Astrocyte of the hippocampus (primary cell): ENCODE data around the gene SYT3.
"Not testable (repeated sequence)": the region's sequence is repeated elsewhere in the genome, so short reads cannot be mapped to it uniquely, and the experiment has no call there.

ENCODE experiments used
- DNase-seq: peaks from one replicate; pipeline ENCODE4 v3.0.0; 2011; ENCODE audit warnings: low read depth, low spot score

SYT3 gene

DNA sequence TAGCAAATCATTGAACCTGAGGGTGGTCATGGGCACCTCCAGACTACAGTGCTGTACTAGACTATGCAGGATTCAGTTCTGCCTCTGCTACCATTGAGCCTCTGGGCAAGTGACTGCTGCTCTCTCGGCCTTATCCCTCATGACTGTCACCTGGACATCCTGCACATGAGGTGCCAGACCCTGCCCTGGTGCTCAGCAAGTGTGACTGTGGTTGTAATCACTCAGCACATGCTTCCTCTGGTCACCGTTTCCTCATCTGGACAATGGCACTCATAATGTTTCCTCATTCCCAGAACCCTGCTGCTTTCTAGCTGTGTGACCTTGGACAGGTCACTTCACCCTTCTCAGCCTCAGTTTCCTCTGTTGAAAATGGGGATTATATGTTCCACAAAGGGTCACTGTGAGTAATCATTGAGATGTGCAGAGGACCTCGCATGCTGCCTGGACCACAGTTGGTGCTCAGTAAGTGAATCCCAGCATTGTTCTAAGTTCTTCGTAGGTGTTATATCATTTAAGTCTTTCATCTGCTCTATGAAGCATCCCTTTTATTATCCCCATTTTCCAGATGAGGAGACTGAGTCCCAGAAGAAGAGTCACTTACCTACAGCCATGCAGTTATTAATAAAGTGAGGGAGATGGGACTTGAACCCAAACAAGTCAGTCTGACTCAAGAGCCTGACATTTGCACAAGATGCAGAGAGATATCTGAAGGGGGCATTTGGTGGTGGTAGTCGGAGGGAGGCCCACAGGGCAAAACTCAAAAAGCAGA is 3.2 kb downstream of the SYT3 start:
- DNase-seq: no peak

DNA sequence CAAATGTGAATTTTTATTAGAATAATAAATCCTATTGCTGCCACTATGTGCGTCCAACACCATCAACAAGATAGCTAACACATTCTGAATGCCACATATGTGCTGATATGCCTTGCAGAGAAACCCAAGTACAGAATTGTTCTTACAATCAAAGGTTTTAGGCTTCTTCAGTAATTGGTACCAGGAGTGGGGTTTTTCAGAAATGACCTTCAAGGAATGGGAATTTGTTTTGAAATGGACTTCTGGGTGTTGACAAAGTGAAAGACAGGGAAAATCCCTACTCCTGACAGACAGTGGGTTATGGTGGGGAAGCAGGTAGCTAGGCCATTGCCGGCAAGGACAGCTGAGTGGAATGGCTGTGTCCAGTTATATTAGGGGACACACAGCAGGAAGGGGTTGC is 5.7 kb downstream of the SYT3 start:
- no peak for DNase-seq

DNA sequence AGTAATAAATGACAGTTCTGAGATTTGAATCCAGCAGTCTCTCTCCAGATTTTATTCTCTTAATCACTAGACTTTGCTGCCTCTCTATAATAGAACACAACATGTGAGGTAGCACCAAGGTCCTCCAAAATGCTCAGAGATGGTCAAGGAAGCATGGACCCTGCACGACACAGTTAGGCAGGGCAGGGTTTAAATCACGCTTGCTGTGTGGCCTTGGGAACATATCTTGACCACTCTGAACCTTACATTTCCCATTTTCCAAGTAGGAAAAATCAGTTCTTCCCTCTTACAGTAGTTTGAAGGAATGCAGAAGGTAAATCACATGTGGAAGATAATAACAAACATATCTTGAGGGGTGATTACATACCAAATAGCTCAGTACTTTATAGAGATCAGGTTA is 6.3 kb downstream of the SYT3 start:
- DNase-seq: no peak

DNA sequence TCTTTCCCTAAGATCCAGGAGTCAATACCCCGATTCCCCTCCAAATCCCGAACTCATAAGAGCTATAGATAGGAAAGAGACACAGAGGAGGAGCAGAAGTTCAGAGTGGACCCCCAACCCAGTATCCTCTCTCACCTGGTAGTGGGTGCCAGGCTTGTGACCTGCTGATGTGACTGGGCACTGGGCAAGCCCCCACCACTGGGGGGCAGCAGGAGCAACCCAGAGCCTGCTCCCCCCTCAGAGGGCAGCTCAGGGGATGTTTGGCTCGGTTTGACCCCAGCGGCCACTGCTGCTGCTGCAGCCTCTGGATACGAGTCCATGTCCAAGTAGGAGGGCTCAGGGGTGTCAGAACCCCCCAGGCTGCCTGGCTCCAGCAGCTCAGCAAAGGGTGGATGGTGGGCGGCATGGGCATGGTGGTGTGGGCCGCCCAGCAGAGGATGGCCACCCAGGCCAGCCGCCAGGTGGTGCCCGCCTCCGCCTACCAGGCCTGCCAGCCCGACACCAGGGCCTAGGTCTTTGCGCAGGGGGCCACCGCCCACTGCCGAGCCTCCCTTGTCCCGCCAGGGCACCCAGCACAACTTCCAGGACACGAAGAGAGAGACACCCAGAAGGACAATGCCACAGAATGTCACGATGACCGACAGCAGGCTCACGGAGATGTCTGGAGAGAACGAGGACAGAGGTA is 7.4 kb downstream of the SYT3 start:
- DNase-seq: no peak

DNA sequence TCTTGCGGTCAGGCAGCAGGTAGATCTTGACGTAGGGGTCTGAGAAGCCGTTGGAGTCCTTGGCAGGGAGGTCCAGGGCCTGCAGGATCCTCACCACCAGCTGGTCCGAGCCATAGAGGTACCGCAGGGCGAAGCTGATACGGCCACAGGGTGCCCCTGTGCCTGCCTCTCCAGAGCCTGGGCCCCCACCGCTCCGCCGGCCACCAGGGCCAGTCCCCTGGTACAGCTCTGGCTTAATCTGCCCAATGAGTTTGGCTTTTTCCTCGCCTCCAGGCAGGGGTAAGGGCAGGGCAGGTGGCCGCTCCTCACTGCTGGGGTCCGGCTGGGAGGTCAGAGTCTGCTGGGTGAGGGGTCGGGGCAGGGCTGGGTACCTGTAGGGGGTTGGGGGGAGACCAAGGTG is 9.9 kb downstream of the SYT3 start:
- no peak for DNase-seq

DNA sequence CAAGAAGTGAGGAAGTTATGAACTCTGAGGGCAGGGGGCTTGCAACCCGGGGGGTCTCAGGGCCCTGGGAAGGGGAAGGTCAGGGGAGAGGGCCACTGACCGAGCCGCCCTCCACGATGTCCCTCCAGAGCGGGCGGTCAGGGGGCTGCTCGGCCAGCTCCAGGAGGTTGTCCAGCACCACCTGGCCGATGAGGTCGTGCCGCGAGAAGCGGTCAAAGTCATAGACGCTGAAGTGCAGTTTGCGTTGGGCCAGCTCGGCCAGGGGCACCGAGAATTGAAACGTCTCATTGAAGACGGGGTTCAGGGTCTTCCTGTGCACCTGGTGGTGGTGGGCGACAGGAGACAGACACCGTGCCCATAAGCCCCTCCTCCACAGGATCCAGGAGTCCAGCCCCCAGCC is 10.5 kb downstream of the SYT3 start:
- no peak for DNase-seq

DNA sequence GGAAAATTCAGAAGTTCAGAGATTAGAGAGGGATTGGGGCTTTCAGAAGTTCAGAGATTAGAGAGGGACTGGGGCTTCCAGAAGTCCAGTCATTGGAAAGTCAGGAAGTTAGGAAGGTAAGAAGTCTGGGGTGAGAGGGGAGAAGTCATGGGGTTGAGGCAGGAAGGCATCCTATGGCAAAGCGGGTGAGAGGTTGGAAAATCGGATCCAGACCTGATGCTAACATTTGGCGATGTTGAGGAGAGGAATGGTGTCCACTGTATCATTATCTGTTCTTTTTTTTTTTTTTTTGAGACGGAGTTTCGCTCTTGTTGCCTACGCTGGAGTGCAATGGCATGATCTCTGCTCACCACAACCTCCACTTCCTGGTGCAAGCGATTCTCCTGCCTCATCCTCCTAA is 11.1 kb downstream of the SYT3 start:
- DNase-seq: no peak

DNA sequence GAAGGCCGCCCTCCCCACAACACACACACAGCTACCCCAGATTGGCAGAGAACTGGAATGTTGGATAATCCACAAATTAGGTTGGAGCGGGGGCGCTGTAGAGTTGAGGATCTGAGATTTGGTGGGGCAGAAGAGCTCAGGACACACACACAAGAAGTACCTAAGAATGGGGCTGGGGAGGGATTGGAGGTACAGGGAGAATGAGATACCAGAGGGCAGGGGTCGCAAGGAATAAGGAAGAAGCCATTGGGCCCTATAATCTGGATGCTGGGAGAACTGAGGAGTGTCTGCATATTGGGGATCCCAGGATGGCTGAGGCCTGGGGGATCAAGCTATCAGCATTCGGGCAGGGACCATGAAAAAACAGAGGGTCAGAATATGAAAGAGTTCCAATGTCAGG is 11.5 kb downstream of the SYT3 start:
- DNase-seq: no peak

DNA sequence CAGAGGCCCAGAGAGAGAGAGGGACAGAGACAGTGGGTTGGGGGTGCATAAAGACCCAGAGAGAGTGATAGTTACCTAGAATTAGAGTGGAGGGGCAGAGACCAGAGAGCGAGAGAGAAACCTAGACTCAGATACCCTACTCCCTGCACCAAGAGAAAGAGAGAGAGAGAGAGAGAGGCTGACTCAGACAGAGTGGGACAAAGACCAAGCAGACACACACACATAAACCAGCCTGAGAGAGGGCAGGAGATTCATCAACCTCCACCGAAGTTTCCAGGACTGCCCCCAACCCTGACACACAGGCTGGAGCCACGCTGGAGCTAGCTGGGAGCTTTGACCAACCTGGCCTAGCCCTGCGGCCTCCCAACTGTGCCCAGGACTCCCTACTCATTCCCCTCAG is 12.9 kb downstream of the SYT3 start:
- no peak for DNase-seq

DNA sequence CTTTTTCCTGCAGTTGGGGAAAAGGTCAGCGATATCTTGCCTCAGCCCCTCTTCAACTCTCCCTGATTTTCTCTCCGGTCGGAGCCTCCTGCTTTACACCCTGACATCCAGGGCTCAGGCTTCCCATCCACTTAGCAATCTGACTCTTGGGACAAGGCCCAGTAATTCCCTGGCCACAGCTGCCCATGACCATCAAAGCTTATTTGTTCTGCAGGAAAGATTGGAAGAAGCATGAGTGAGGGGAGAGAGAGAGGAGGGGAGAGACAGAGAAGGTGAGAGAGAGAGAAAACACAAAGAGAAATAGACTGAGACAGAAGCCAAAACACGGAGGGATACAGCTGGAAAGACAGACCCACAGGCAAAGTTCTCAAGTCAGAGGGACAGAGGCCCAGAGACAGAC is 13.7 kb downstream of the SYT3 start:
- no peak for DNase-seq

DNA sequence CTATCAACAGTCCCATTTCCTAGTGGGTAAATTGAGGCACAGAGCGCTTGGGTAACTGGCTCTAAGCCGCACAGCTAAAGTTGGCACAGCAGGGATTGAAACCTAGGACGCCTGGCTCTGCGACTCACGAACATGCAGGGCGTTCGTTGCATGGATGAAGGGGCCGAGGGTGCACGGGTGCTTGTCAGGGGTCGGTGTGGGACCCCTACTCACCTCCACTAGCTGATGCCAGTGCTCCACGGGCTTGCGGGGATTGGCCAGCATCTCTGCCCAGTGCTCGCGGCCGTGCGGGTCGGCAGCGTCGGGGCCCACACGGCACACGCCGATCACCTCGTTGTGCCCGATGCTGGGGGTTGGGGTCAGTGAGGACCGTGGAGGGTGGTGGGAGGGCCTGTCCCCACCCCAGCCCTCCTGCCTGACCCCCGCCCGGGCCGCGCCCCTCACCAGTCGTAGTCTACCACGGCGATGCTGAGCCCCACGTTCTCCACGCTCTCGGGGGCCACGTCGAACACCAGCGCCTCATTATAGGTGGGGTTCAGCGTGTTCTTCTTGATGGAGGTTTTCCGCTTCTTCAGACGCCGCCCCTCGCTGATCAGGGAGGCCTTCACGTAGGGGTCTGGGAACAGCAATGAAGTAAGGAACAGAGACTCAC is 14.6 kb downstream of the SYT3 start:
- DNase-seq: no peak

DNA sequence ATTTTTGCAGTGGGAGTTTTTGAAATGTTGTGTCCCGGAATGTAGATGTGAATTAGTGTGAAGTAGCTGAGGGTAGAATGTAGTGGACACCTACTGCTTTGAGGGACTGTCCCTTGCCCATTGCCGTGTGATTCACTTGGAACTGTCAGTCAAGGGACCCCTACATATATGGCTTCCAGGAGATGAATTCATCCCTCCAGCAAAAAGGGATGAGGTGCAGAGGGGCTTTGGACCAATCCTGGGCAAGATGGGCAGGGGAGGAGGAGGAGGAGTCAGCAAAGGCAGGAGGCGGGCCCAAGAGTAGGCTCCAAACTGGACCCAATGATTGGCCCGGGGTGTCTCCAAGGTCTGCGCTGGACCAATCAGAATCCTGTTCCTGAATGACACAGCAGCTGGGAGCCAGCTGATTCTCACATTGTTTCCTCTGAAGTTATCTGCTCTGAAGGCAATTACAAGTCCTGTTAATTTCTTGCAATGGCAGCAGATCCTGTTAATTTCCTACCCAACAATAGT is 19.2 kb downstream of the SYT3 start:
- DNase-seq: not testable (repeated sequence)

DNA sequence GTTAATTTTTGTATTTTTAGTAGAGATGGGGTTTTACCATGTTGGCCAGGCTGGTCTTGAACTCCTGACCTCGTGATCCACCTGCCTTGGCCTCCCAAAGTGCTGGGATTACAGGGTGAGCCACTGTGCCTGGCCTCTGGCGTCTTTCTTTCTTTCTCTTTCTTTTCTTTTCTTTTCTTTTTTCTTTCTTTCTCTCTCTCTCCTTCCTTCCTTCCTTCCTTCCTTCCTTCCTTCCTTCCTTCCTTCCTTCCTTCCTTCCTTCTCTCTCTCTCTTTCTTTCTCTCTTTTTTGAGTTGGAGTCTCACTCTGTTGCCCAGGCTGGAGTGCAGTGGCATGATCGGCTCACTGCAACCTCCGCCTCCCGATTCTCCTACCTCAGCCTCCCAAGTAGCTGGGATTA is 20.5 kb downstream of the SYT3 start:
- not testable (repeated sequence) for DNase-seq

DNA sequence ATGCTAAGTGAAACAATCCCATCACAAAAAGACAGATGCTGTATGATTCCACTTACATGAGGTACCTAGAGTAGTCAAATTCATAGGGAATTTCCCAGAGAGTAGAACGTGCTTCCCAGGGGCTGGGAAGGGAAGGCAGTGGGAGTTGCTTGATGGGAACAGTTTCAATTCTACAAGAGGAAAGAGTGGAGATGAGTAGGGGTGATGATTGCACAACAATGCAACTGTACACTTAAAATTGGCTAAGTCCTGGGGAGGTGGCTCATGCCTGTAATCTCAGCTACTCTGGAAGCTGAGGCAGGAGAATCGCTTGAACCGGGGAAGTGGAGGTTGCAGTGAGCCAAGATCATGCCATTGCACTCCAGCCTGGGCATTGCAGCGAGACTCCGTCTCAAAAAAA is 21.3 kb downstream of the SYT3 start:
- not testable (repeated sequence) for DNase-seq

DNA sequence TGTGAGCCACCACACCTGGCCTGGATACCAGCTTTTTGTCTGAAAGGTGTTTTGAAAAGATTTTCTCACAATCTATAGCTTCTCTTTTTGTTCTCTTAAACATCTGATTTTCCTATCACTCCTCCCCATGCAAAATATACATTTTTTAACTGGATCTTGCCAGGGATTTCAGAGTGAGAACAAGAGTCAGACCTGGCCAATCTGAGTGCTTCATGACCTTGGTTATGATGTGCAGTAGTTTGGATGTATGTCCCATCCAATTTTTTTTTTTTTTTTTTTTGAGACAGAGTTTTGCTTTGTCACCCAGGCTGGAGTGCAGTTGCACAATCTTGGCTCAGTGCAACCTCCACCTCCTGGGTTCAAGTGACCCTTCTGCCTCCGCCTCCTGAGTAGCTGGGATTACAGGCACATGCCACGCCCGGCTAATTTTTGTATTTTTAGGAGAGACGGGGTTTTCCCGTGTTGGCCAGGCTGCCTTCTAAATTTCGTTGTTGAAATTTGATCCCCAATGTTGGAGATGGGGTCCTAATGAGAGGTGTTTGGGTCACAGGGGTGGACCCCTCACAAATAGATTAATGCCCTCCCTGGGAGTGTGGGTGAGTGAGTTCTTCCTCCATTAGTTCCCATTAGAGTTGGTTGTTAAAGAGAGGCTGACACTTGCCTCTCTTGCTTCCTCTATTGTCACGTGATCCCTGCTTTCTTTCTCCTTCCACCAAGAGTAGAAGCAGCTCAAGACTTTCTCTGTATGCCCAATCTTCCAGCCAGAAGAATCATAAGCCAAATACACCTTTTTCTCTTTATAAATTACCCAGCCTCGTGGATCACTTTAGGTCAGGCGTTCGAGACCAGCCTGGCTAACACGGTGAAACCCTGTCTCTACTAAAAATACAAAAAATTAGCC is 26.9 kb downstream of the SYT3 start:
- not testable (repeated sequence) for DNase-seq

DNA sequence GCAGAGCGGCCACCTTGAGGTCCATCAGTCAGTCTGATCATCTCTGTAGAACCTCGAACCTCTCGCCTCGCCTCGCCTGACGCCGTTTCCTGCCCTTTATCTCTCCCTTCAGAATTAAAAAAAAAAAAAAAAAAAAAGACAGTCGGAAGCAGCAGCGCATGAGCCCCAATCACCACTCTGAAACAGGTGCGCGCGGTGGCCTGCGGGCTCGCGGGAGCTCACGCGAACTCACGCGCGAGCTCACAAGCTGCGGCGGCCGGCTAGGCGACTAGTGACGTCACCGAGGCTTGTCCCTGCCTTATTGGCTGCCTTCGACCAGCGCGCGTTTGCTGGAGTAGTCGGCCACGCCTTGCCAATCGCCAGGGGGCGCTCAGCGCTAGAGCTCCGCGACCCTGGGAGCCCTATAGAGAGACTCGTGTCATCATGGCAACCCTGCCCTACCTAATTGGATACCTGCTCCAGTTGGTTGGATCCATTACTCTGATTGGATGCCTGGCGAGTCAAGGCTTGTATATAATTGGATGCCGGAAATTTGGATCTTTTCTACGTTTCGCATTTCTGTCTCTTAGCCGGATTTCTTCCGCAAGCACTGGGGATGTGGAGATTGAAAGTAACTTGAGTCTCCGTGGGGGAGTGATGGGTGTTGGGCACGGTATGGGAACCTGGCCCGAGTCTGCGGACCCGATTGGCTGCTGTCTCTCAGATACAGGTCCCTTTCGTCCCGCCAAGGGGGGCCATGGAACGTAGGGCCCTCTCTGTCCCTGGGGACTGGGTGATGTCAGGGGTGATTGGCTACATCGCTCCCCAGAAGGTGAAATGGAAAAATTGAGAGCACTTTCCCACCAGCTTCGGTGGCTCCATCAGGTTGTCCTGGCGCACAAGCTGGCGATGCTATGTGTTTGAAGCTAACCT is 31.6 kb downstream of the SYT3 start:
- DNase-seq: peak; percentile 77

DNA sequence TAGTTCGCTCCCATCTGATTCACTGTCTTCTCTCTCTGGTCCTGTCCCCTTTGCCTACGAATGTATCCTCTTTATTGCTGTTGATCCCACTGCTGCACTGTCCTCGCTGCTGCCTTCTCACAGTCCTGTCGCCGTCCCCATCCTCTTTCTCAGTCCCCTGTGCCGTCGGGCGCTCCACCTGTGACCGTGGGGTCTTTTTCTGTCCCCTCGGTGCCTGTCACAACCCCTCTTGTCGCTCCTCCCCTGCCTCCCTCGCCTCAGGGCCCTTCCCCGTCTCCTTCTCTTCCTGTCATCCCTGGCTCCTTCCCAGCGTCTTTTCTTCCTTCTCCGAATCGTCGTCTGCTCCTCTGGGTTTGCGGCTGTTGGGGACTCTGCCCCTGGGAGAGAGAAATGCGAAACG is 32.3 kb downstream of the SYT3 start:
- DNase-seq: no peak

DNA sequence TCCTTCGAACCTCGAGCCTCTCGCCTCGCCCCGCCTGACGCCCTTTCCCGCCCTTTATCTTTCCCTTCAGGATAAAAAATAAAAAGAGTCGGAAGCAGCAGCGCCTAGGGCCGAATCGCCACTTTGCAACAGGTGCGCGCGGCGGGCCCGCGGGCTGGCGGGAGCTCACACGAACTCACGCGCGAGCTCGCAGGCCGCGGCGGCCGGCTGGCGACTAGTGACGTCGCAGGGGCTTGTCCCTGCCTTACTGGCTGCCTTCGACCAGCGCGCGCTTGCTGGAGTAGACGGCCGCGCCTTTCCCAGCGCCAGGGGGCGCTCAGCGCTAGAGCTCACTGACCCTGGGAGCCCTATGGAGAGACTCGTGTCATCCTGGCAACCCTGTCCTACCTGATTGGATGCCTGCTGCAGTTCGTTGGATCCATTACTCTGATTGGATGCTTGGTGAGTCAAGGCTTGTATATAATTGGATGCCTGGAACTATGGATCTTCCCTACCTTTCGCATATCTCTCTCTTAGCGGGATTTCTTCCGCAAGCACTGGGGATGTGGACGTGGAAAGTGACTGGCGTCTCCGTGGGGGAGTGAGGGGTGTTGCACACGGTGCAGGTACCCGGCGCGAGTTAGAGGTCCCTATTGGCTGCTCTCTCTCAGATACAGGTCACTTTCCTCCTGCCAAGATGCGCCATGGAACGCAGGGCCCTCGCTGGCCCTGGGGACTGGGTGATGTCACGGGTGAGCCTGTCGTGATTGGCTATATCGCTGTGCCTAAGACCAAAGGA is 33.4 kb downstream of the SYT3 start:
- not testable (repeated sequence) for DNase-seq

DNA sequence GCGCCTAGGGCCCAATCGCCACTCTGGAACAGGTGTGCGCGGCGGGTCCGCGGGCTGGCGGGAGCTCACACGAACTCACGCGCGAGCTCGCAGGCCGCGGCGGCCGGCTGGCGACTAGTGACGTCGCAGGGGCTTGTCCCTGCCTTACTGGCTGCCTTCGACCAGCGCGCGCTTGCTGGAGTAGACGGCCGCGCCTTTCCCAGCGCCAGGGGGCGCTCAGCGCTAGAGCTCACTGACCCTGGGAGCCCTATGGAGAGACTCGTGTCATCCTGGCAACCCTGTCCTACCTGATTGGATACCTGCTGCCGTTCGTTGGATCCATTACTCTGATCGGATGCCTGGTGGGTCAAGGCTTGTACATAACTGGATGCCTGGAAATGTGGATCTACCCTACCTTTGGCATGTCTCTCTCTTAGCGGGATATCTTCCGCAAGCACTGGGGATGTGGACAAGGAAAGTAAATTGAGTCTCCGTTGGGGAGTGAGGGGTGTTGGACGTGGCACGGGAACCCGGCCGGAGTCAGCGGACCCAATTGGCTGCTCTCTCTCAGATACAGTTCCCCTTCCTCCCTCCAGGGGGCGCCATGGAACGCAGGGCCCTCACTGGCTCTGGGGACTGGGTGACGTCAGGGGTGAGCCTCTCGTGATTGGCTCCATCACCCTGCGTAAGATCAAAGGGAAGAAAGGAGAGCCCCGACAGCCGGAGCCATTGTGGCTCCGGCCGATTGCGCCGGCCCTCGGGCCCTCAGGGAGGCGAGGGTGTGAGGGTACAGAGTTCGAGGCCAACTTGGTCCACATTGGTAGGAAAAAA is 35.2 kb downstream of the SYT3 start:
- DNase-seq: not testable (repeated sequence)
